GM18508 (cell line): Measurements from ENCODE around the gene ARHGAP18.

Experiments
- ATAC-seq: cut with Tn5 transposase; IDR thresholded peaks from one replicate; pipeline ENCODE4 v1.9.1; 2021; ENCODE audit warnings: moderate number of reproducible peaks; ENCODE audit not compliant: insufficient read depth, unreplicated experiment

ARHGAP18 gene

GRCh38 chr6:129555206-129555832, 154.7 kb downstream of the ARHGAP18 start:
- no peak for ATAC-seq

GRCh38 chr6:129552413-129552812, 157.6 kb downstream of the ARHGAP18 start:
- no peak for ATAC-seq

DNA sequence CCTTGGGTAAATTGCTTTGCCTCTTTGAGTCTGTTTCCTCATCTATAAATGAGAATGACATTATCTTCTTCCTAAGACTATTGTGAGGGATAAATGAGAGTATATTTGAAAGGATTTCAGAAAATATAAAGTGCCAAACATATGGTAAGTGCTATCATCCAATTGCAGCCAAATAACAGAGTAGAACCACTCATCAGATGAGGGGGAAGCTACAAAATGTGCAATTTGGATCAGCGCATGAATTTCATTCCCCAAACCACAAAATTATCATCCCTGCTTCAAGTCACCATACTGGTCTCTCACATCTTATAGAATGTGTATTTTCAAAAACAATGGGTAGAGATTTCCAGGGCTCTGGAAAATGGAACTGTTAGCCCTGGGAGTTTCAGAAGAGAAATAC, 158.5 kb downstream of the ARHGAP18 start:
- ATAC-seq: no peak

DNA sequence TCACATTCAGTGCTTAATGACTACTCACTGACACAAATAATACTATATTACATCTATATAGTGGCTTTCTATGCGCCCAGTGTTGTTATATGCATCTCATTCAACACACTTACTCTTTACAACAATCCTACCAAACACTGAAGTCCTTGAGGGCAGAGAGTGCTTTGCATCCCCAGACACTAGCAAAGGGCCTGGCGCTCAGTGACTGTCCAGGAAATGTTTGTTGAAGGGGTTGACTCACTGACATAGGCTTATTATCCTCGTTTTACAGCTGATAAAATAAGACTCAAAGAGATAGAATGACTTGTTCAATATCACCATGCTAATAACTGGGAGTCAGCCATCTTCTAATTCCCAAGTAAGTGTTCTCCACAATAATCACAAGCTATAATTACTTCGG, 163.3 kb downstream of the ARHGAP18 start:
- no peak for ATAC-seq

DNA sequence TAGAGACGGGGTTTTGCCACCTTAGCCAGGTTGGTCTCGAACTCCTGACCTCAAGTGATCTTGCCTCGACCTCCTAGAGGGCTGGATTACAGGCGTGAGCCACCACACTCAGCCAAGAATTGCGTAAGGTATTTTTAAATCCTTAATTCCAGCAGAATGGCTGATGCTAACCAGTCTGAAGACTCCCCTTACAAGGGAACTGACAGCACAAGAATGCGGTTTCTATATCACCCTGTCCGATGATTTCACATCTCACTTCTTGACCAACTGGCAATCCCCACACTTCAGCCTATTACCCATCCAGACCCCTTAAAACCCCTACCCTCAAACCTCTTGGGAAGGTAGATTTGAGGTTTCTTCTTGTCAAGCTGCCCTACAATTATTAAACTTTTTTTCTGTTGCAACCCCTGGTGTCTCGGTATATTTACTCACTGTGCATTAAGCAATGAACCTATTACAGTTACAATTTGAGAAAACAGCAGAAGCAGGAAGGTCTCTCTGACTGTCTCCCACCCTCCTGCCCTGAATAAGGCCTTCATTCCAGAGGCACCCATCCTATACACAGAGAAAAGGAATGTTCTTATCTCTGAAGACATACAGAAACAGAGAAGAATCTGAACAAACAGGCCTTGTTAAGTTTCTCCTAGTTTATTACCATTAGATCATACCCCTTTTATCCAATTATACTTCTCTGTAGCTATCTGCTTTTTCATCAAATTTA, 164.9 kb downstream of the ARHGAP18 start:
- no peak for ATAC-seq

DNA sequence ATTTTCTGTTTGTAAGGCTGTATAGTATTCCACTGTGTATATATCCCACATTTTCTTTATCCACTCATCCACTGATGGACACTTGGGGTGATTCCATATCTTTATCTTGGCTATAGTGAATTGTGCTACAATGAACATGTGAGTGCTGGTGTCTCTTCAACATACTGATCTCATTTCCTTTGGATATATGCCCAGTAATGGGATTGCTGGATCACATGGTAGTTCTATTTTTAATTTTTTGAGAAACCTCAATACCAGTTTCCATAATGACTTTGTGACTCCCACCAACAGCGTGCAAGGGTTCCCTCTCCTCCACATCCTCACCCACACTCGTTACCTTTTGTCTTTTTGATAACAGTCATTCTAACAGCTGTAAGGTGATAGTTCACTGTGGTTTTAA, 166.0 kb downstream of the ARHGAP18 start:
- ATAC-seq: no peak

GRCh38 chr6:129542705-129543104, 167.3 kb downstream of the ARHGAP18 start:
- no peak for ATAC-seq

- ATAC-seq: no peak
These were observed 170.9 kb downstream of the ARHGAP18 start for GRCh38 chr6:129539032-129539431.

DNA sequence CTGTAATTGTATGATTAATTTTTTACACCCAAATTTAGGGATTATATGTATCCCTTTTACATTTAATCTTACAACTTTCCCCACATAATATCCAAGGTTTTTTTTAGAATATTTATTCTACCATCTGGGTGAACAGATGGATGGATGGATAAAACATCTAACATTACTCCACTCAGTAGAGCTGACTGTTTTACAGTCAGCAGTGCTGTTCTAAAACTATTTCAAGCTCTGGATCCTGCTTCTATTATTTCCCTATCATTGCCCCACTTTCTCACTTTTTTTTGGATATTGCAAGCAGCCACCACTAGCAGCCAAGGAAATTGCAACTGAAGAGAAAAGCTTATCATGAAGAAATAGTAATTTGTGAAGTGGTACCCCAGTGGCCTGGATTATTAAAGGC, 173.7 kb downstream of the ARHGAP18 start:
- no peak for ATAC-seq

GRCh38 chr6:129534926-129535325, 175.1 kb downstream of the ARHGAP18 start:
- no peak for ATAC-seq
